K562 (cell line): Measurements from ENCODE around the gene ZRANB1. TPM values are rescaled to one million over a fixed set of nuclear protein-coding genes. Genes with fewer than 3 reads are reported as not detected.

Experiments
- BRD9 ChIP-seq: fragments of 450-650 bp; IDR thresholded peaks from 2 replicates; pipeline ENCODE4 v1.6.1; 2018; ENCODE audit warnings: low read depth; ENCODE audit not compliant: partially characterized antibody
- EGR1 ChIP-seq: fragments of 450-650 bp; conservative IDR thresholded peaks from 2 replicates; pipeline ENCODE4 v1.6.1; 2017; ENCODE audit warnings: mild to moderate bottlenecking
- GABPA ChIP-seq: fragments of 200-800 bp; sonication (Bioruptor generic); conservative IDR thresholded peaks from 2 replicates; pipeline ENCODE4 v1.6.1; 2016; ENCODE audit warnings: low read depth, missing genetic modification characterization, missing compliant biosample characterization
- SIN3B ChIP-seq: fragments of 450-650 bp; IDR thresholded peaks from 2 replicates; pipeline ENCODE4 v1.6.1; 2017; ENCODE audit warnings: low read depth, mild to moderate bottlenecking, moderate library complexity
- TCF7 ChIP-seq: sonication (generic); IDR thresholded peaks from 2 replicates; pipeline ENCODE4 v1.6.1; 2016; ENCODE audit warnings: antibody characterized with exemption, borderline replicate concordance
- polyA plus RNA-seq, 8 experiments: library from polyadenylated mRNA; depleted of rRNA in 4 of 8; stranded (reverse) in 5 of 8; unstranded in 3 of 8; fragments of >200 nt; fragmentation: Nextera tagmentation in 2 of 8; fragmentation: Illumina TruSeq in 1 of 8; extraction: Ambion mirVana in 2 of 8; extraction: Trizol in 1 of 8; gene quantifications; 2 replicates each; pipeline versions ENCODE4 v1.2.1 to v1.2.3, GENCODE V29; 2011 to 2014; ENCODE audit warnings: inconsistent platforms in 1 of 8, missing spikeins in 1 of 8
- total RNA-seq, 7 experiments: library from RNA; depleted of rRNA in 6 of 7; stranded (reverse); fragments of >200 nt in 6 of 7; fragmentation: Illumina TruSeq in 2 of 7; extraction: Trizol in 2 of 7; gene quantifications; 2 replicates each; pipeline versions ENCODE4 v1.2.1 to v1.2.3, GENCODE V29; 2011 to 2021; ENCODE audit warnings: low replicate concordance in 1 of 7
- TF ChIP-seq, protein P1 (sequence below): fragments of 150-350 bp; IDR thresholded peaks from 2 replicates; pipeline ENCODE4 v1.6.1; 2014; ENCODE audit warnings: low read depth, mild to moderate bottlenecking, low read length, borderline replicate concordance

ZRANB1 gene
- total and polyA plus RNA-seq, 9 of the 15 experiments (the other 6 are each of a cell fraction or from before 2014, with no cell fraction given), result 0.07 to 1.1 (median 0.64) TPM

DNA sequence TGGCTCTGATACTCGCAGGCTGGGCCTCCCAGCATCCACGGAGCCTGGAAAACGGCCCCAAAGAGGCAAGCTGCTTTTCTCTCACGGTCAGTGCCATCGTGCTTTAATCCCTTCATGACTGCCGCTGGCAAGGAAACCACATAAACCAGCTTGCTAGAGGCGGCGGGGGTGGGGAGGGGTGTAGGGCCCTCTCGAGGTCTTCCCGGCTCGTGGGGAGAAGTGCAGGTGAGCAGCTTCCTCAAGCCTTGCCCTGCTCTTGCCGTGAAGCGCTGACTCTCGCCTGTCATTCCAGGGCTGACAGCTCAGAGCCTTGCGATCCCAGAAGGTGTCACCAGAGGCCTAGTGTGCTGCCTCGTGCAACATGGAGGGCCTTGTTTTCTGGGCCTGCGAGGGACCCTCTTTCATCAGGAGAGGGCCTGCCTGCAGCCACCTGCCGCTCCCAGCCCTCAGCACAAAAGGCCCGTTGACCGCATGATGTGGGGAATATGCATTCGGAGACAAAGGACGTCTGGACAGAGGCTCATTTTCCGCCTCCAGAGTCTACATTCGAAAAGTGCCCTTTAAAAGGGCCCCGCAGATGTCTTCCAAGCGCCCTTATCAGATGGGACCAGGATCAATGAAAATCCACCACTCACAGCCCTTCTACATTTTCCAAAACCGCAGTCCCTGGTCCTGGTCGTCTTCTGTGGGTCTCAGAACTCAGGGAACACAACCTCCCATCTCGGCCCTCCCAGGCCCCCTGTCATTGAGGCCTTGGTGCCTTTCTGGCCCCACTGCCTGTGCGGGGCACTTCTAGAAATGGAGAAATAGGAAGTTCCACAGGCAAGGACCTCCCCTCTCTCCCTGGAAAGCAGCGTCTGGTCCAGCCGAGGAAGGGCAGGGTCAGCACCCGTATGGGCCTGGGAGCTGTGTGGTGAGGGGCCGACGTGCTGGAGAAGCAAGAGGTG lies 58.7 kb downstream of the ZRANB1 start (continued):
- TF ChIP-seq, protein P1, sequence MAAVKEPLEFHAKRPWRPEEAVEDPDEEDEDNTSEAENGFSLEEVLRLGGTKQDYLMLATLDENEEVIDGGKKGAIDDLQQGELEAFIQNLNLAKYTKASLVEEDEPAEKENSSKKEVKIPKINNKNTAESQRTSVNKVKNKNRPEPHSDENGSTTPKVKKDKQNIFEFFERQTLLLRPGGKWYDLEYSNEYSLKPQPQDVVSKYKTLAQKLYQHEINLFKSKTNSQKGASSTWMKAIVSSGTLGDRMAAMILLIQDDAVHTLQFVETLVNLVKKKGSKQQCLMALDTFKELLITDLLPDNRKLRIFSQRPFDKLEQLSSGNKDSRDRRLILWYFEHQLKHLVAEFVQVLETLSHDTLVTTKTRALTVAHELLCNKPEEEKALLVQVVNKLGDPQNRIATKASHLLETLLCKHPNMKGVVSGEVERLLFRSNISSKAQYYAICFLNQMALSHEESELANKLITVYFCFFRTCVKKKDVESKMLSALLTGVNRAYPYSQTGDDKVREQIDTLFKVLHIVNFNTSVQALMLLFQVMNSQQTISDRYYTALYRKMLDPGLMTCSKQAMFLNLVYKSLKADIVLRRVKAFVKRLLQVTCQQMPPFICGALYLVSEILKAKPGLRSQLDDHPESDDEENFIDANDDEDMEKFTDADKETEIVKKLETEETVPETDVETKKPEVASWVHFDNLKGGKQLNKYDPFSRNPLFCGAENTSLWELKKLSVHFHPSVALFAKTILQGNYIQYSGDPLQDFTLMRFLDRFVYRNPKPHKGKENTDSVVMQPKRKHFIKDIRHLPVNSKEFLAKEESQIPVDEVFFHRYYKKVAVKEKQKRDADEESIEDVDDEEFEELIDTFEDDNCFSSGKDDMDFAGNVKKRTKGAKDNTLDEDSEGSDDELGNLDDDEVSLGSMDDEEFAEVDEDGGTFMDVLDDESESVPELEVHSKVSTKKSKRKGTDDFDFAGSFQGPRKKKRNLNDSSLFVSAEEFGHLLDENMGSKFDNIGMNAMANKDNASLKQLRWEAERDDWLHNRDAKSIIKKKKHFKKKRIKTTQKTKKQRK, result no peak
- TF ChIP-seq SIN3B, result no peak
- no peak for TF ChIP-seq BRD9
- TF ChIP-seq GABPA (tag), result no peak
- no peak for TF ChIP-seq TCF7
- no peak for TF ChIP-seq EGR1
